Testis (tissue), 2 donors: Measurements from ENCODE around the gene MAPK1.

Experiments
- CTCF ChIP-seq, 3 experiments: fragments of 450-650 bp in 2 of 3; fragments of 200-600 bp in 1 of 3; sonication (generic) in 1 of 3; IDR thresholded peaks; one replicate each; pipeline ENCODE4 v1.5.1; 2016 to 2019; ENCODE audit warnings: antibody characterized with exemption in 3 of 3, mild to moderate bottlenecking in 2 of 3, moderate library complexity in 1 of 3
- POLR2A ChIP-seq: fragments of 450-650 bp; IDR thresholded peaks from one replicate; pipeline ENCODE4 v1.6.1; 2017; ENCODE audit warnings: antibody characterized with exemption, mild to moderate bottlenecking, moderate library complexity

DNA sequence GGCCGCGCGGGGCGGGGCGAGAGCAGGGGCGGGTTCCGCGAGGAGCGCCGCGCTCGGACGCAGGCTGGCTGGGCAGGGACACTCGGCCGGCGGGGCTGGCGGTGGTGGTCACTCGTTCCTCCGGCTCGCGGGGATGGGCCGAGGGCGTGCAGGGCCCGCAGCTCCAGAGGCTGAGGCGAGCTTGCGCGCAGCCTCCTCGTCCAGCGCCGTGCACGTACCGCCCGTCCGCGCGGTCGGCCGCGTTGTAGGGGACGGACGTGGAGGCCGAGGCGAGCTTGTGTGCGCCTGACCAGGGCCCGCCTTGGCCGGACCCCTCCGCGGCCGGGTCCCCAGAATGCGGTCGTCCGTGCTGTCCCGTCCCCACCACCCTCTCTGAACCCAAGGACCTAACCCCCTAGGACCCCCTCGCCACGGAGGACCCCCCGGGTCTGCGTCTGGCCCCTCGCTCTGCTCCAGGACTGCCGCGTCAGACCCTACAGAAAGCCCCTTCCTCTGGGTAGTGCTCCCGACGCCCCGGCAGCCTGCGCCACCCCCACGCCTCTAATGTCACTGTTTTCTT lies 131.3 kb downstream of the MAPK1 start:
- TF ChIP-seq CTCF (IDR thresholded peaks at IDR 0.05) = no peak
- TF ChIP-seq POLR2A = no peak
